HG03064 (cell line): Measurements from ENCODE around the gene RANBP1.

Source experiments
- ATAC-seq: cut with Tn5 transposase; IDR thresholded peaks from one replicate; pipeline ENCODE4 v1.9.1; 2021; ENCODE audit warnings: low read depth; ENCODE audit not compliant: unreplicated experiment

RANBP1 gene

DNA sequence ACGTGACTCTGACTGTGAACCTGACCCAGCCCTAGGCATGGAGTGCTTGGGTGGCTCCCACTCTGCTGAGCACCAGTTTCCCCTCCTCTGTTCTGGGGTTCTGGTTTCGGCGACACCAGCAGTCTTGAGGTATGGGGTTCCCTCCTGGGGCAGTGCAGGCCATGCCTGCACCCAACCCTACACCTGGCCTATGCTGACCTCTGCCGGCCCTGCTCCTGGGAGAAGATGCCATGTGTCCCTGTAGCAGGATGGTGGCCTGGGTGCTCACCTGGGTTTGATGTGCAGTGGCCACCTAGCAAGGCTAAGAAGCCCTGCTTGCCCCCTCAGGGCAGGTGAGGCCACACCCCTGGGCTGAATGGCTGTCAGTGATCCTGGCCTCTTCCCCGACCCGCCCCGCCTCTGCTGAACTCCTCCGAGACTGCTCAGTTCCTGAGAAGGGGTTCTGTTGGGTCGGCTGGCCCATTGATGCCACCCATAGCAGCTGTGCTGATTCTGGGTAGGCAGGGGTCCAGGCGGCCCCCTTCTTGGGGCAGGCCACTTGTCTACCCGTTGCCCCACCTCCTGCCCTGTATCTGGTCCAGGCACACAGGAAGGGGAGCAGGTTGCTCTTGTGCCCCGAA lies 18.1 kb downstream of the RANBP1 start:
- ATAC-seq = no peak

DNA sequence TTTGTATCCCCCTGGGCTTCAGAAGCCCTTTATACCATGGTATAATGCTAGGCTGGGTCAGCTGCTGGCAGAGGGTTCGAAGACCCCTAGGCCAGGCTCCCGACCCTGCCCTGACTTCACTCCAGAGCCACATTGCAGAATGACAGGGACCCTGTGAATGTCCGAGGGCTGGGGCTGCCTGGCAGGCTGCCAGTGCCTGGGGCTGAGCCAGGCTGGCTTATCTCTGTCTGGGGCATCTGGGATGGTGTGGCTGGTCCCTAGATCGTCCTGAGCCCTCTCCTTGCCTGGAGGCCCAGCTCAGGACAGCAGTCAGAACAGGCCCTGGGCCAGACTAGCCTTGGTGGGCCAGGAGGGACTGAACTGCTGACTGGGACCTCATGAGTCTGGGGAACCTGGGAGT lies 19.4 kb downstream of the RANBP1 start:
- no peak for ATAC-seq

DNA sequence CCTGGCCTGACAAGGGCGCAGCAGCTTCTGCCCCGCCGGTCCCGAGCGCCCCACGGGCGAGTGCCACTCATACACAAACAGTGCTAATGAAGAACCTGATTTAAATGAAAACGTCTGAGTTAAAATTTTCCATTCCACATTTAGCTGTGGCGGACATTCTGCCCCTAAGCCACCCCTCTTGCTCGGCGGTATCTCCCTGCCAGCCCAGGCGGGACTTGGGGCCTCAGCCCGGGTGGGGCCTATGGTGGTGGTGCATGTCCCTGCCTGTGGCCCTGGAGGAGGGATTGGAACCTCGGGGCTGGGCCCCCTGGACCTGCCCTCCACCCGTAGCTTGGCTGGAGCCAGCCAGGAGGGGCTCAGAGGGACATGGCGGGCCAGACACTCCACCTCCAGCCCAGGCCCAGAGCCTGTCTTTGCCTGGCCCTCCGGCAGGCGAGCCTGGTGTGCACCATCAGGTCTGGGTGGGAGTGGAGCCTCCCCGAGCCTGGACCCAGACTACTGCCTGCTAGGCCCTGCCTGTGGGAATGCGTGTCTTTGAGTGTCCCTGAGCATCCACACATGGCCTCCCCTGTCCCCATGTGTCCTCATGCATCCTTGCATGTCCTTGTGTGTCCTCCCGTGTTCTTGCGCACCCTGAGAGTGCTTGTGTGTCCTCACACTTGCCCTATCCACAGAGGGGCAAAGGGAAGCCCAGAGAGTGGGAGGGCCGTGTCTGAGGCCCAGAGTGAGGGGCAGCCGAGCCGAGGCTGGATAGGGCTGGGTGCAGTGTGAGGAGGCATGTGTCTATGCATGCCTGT lies 20.1 kb downstream of the RANBP1 start:
- ATAC-seq = no peak

DNA sequence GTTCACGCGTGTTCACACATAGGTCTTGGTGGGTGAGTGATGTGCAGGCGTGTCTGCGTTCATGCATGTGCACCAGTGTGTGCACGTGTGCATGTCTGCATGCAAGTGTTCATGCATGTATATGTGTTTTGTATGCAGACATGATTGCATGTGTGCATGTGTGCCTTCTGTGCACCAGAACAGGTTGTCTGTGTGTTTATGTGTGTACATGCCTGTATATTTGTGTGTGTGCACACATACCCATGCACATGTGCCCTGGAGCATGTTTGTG lies 20.6 kb downstream of the RANBP1 start:
- ATAC-seq = no peak

DNA sequence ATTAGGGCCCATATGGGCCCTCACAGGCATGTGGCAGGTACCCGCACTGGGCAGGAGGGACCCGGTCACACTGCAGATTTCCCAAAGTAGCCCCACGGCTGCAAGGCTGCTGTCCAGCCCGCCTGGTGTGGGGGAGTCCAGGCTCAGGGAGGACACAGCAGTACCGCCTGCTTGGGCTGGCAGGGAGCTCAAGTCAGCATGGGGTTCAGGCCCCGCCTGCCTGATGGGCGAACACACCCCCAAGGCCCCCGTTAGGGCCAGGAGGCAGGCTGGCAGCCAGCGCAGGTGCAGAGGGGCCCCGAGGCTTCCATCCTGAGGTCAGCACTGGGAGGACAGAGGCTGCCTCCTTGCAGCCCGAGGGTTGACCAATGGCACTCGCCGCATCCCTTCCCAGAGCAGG lies 21.2 kb downstream of the RANBP1 start:
- no peak for ATAC-seq

DNA sequence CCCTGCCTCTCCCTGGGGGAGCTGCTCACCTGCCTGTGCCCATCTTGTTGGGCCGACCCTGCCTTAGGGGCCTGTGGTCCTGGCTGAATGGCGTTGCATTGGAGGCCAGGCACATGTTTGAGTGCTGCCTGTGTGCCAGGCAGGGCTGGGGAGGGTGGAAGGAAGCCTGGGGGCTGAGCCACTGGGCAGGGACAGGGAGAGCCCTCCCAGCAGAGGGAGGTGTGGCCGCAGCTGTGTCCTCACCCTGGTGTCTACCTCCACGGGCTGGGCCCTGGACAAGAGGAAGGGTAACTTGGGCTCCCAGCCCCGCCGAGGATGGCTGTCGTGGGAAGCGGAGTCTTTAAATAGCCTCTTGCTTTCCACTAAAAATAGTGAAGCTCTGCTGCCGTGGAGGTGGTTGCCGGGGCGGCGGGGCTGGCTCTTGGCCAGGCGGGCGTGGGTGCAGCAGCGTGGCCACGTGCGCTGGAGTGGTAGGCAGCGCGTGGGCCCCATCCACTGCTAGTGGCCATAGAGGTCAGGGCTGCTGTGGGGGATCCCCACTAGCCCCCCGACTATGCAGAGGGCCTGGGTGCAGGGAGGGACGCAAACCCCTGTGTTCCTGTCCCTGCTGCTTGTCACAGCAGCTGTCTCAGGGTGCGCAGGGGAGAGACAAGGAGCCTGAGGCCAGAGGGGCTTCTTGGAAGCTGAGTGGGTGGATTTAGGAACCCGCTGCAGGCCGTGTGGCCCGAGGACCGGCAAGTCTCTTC lies 21.9 kb downstream of the RANBP1 start:
- ATAC-seq = no peak

DNA sequence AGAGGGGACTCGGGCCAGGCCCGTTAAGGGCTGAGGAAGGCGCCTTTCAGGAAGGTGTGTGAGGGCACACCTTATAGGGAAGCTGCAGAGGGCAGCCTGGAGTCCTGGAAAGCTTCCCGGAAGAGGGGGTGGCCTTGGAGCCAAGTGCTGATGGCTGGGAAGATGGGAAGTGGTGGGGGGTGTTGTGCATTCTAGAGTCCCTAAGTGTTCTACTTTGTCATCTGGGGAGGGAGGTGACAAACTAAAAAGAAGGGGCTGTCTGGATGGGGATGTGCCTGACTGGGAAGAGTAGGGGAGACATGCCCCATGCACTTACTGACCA lies 22.5 kb downstream of the RANBP1 start:
- ATAC-seq = no peak

DNA sequence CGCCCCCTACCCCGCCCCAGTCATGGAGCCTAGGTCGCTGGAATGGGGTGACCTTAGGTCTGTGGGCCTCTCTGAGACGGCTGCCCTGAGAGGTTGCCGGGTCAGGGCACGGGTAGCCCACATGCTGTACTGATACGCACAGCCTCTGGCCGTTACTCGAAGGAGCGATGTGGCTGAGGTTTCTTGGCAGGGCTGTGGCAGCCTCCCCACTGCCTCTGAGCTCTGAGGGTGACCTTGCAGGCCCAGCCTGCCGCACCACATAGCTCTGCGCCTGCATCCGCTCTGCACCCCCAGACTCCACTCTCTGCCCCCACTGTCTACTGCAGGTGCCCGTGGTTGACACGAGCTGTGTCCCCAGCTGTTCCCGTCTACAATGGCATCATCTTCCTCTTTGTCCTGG lies 23.0 kb downstream of the RANBP1 start:
- no peak for ATAC-seq

DNA sequence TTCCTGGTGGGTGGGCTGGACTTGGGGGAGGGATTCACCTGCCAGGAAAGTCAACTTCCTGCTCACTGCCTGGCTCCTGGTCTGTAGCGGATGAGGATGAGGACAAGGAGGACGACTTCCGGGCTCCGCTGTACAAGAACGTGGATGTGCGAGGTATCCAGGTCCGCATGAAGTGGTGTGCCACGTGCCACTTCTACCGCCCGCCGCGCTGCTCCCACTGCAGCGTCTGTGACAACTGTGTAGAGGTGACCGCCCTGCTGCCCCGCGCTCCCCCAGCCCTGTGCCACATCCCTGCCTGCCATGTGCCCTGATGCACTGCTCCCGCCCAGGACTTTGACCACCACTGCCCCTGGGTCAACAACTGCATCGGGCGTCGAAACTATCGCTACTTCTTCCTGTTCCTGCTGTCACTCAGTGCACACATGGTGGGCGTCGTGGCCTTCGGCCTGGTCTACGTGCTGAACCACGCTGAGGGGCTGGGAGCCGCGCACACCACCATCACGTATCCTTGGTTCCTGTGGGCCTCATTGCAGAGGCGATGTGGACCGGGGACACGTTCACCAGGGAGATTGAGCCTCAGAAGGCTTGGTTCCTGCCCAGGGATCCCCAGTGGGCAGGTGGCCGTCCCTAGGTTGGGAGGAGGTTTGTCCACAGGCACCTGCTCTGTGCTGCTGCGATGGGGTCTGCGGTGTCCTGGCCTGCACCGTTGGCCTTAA lies 23.6 kb downstream of the RANBP1 start:
- ATAC-seq = no peak

DNA sequence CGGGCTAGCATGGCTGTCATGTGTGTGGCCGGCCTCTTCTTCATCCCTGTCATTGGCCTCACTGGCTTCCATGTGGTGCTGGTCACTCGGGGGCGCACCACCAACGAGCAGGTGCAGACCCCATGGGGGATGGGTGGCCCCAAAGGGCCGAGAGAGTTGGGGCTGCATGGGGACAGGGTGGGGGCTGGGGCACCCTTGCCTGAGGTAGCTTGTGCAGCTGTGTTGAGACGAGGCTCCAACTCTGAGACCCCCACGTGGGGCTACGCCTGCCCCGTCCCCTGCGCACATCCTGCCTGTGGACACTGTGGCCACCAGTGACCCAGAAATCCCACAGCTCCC lies 24.2 kb downstream of the RANBP1 start:
- ATAC-seq = no peak

DNA sequence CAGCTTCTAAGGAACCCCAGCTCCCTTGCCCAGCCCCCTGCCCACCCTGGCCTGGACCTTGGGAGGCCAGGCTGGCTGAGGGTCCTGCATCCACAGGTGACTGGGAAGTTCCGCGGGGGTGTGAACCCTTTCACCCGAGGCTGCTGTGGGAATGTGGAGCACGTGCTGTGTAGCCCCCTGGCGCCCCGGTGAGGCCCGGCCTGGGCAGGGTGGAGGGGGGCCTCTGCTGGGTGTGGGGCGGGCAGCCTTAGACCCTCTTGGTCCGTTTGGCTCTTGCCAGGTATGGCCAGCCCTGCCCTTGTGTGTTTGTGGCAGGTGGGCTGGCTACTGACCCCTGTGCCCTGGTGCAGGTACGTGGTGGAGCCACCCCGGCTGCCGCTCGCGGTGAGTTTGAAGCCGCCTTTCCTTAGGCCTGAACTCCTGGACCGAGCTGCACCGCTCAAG lies 24.6 kb downstream of the RANBP1 start:
- ATAC-seq = no peak

DNA sequence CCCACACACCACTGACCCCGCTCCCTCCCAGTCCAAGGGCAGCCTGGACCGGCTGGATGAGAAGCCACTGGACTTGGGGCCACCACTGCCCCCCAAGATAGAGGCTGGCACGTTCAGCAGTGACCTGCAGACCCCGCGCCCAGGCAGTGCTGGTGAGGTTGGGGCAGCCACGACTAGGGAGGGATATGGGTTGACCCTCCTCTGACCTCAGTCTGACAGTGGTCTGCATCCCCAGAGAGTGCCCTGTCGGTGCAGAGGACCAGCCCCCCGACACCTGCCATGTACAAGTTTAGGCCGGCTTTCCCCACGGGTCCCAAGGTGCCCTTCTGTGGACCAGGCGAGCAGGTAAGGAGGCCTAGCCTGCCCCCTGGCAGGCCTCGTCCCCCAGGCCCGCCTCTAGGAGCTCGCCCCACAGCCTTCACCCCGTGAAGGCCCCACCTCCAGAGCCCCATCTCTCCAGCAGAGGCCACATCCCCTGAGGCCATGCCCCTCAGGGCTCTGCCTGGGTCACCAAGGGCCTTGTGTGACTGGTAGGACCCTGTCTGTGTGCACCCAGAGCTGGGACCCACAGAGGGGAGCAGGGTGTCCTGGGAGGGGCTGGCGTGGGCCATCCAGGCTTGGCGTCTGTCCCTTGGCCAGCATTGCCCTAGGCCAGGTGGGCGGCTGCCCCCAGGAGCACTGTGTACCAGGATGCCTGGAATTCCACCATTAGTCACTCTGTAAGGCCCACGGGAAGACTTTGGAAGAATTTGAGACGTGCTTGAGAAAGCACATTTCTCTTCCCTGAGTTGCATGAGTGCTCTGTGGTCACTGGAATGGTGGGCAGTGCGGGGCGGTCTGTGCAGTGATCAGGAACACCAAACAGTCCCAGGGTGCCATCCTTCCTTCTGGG lies 25.5 kb downstream of the RANBP1 start:
- no peak for ATAC-seq

DNA sequence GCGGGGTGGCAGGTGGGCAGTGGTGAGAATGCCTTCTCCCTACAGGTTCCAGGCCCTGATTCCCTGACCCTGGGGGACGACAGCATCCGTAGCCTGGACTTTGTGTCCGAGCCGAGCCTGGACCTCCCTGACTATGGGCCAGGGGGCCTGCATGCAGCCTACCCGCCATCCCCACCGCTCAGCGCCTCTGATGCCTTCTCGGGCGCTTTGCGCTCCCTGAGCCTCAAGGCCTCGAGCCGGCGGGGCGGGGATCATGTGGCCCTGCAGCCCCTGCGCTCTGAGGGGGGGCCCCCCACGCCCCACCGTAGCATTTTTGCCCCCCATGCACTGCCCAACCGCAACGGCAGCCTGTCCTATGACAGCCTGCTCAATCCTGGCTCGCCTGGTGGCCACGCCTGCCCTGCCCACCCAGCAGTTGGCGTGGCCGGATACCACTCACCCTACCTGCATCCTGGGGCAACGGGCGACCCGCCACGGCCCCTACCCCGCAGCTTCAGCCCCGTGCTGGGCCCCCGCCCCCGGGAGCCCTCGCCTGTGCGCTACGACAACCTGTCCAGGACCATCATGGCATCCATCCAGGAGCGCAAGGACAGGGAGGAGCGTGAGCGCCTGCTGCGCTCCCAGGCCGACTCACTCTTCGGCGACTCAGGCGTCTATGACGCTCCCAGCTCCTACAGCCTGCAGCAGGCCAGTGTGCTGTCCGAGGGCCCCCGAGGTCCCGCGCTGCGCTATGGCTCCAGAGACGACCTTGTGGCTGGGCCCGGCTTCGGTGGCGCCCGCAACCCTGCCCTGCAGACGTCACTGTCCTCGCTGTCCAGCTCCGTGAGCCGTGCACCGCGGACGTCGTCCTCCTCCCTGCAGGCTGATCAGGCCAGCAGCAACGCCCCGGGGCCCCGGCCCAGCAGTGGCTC lies 27.1 kb downstream of the RANBP1 start:
- no peak for ATAC-seq

DNA sequence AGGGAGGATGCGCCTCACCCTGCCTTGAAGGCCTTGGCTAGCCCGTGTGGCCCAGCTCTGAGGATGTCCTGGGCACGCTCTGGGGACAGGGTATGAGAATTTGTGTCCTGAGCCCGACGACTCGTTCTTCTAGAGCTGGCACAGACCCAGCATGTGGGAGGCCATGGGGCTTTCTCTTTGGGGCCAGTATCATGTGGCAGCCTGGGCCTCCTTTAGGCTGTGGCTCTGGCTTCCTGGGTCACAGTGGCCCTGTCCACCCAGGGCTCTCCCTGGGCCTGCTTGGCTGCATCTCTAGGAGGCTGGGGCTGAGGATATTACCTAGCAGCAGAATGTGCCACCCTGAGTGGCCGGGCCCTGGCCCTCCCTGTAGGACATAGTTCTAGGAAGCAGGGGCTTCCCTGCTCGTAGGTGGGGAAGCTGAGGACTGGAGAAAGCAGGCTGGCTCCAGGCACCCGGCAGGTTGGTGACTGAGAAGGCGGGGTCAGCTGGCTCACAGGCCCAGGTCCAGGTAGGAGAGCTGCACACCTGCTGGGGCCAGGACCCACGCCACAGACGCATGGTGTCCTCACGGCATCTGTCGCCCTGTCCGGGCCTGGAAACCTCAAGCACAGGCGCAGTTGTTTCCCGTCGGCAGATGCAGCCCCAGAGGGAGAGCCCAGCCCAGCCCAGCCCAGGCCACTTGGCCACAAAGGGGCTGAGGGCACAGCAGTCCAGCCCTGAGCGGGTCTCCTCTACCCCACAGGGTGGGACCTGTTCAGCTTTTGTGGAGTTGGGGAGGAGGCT lies 28.2 kb downstream of the RANBP1 start:
- ATAC-seq = no peak

DNA sequence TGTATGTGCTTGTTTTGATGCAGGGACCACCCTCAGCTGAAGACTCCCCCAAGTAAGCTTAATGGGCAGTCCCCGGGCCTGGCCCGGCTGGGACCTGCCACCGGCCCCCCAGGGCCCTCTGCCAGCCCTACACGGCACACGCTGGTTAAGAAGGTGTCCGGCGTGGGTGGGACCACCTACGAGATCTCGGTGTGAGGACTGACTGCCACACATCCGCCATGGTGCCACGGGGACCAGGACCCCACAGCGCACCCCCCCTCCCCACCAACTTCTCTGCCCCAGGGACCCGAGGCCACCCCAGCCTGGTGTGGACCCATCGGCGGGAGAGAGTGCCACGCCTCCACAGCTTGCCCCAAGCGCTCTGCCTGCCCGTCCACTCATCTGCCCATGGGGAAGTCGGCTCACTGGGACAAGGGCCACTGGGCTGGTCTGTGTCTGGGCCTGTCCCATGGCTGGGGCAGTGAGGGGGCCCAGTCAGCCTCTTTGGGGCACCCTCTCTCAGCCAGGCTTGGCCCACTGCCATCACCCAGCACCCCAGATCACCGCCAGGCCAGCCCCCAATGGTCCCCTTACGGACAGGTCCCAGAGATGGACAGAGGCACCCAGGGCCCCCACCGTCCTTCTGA lies 29.4 kb downstream of the RANBP1 start:
- ATAC-seq = no peak

DNA sequence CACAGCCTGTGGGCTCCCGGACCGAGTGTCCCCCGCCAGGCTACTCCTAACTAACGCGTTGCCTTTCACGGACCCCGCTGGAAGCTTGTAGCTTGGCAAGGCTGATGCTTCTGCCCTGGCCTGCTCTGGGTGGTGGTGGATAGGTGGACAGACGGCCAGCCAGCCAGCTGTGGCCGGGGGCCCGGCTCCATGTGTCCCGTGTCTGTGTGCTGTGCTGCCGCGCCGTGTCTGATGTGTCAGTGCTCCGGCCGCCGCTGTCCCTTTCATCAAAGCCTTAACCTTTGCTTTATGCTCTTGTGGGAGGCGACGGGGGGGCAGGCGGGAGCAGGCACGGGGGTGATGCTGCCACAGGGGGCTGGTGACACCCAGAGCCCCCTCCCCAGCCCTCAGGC lies 29.9 kb downstream of the RANBP1 start:
- ATAC-seq = no peak

DNA sequence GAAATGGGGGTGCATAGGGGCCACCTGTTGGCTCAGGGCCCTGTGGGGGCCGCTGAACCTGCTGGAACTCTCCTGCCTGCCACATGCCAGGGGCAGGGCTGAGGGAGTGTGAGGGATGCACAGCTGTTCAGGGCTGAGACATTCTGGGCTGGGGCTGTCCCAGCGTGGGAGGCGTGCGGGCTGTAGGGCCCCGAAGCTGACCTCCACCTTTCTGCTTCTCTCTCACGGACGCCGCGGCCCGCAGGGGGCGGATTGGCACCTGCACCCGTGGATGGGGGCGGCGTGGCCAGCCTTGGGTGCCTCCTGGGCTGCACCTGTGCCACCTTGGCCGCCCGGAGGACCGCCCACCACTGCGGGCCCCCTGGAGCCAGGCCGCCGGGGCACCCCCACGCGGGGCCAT lies 30.9 kb downstream of the RANBP1 start:
- ATAC-seq = no peak

DNA sequence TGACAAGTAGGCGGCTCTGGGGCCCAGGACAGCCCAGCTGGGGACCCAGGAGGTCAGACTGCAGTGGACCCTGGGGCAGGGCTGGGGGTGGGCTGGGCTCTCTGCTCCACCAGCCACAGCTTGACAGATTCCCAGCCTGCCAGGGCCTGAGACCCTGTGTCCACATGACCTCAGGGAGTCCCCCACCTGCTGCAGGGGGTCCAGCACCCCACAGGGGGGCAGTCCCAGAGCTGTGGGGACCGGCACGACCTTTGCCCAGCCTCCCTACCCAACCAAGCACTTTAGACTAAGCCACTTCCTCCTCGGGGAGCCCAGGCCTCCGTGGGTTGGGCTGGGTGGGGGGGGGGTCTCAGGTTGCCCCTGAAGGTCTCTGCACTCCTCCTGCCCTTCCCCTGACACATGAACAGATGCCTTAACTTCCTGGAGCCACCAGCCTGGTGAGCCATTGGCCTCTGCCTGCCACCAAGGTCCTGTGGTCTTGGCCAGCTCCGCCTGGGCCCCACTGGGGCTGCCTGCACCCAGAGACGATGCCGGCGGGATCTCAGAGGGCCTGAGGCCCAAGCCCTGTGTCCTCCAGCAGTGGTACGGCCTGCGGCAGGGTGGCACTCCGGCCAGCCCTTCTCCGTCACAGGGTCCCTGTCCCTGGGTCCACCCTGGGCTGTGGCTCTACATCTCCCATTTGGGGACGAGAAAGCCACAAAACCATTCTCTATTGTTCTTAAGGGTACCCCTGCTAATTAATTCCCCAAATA lies 31.5 kb downstream of the RANBP1 start:
- no peak for ATAC-seq
